Measurements from ENCODE around the gene DPH7. TPM values are rescaled to one million over a fixed set of nuclear protein-coding genes. Genes with fewer than 3 reads are reported as not detected.
"Not testable (repeated sequence)": the region's sequence is repeated elsewhere in the genome, so short reads cannot be mapped to it uniquely, and the experiment has no call there.

Gene DPH7
- polyA plus RNA-seq, 4 donors, result 35.4 to 48.2 (median 45.3) TPM

DNA sequence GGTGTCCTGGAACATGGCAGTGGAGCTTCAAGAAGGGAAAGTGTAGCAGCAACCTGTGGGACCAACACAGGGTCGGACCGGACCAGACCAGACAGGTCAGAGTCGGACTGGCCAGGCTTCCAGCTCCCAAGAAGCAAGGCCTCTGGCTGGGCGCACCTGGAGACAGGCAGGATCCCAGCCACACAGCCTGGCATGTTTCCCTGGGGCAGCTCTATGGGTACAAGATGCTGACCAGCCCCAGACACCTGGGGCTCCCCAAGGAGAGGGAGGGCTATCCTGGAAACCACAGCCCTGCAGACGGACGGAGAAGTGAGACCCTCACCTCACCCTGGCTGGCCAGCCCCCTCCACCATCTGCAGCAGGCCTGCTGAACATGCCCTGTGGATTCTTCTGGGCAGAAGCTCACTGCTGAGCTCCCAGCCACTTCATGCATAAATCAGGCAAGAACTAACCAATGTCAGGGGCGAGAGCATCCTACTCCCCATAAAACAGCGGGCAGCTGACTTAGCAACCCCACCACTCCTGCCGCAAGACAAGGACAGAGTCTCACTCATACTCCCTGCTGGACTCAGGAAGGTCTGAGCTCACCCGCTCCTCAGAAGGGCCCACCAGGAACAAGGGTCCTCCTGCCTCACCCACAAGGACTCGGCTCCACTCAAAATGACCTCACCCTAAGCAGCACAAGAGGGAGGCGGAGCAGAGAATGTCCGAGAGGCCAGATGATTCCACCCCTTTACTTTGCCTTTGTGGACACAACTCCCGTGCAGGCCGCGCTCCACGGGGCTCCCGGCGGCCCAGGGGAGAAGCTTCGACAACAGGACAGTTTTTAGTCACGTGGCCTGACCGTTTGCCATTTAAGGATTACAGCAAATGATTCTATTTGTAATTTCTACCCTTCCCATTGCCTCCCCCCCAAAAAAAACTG lies 2.9 kb upstream of the DPH7 start:
- no peak for DNase-seq (ENCODE audit: low read depth in 4 of 4, low spot score in 3 of 4)

- no peak for DNase-seq (ENCODE audit: low read depth in 4 of 4, low spot score in 3 of 4)
Observed at GRCh38 chr9:137580954-137581322, 2.2 kb upstream of the DPH7 start.

- no peak for DNase-seq (ENCODE audit: low read depth in 4 of 4, low spot score in 3 of 4)
Observed at GRCh38 chr9:137580209-137580953, 1.7 kb upstream of the DPH7 start.

DNA sequence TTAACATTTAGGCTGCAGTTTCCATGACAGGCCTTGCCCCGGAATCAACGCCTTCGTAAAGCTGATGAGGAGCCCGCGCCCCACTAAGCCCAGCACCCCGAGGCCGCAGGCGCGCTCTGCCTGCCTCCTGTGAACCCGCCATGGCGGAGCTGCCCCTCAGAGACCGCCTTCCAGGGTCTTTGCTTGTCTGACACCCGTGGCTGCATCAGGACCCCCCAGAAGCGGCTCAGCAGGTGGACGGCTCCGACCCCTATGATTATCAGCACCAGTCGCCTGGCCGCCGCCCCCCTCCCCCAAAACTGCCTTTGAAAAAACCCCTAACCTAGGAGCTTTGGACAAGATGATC lies 507 bp upstream of the DPH7 start:
- no peak for DNase-seq (ENCODE audit: low read depth in 4 of 4, low spot score in 3 of 4)

DNA sequence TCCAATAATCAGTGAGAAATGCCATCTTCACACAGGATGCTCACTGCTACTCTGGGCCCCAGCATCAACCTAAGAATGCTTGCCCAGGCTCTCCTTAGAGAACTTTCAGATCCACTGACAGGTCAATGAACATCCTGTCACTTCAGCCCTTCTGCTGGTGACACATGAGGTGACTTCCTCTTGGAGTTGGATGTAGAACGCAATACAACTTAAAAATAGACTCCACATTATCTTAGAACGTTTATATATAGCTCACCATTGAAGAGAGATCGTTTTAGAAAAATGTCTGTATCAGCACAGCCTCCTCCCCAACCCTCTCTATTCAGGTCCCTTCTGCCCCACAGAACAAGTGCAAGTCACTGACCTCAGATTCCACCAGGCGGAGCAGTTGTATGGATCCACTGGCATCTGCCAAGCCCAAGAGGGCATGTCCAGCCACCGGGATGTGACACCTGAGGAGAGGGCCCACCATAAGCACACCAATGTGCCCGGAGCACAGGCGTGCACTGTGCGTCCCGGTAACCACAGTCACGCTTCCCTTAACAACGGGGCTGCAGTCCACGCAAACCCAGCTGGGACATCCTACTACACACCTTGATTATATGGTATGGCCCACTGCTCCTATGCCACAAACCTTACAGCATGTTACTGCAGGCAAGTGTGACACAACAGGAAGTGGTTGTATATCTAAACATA lies 2.9 kb downstream of the DPH7 start:
- no peak for DNase-seq (ENCODE audit: low read depth in 4 of 4, low spot score in 3 of 4)

DNA sequence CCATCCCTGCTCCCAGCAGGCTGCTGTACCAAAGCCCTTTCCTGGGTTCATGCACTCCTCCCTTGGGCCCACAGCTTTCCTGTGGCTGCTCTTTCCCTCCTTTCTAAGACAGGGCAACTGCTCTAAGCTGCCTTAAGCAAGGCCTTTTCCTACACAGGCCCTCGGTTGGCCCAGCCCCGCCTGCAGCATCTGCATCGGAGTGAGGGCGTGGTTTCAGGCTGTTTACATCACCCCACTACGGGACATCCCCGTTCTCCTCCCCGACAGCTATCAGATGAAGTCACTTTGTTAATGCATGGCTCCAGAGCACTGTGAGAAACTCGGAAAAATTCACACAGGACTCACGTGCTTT lies 3.4 kb downstream of the DPH7 start:
- no peak for DNase-seq (ENCODE audit: low read depth in 4 of 4, low spot score in 3 of 4)

- DNase-seq (ENCODE audit: low read depth in 4 of 4, low spot score in 3 of 4), result no peak
Observed at GRCh38 chr9:137574192-137574591, 4.5 kb downstream of the DPH7 start.

DNA sequence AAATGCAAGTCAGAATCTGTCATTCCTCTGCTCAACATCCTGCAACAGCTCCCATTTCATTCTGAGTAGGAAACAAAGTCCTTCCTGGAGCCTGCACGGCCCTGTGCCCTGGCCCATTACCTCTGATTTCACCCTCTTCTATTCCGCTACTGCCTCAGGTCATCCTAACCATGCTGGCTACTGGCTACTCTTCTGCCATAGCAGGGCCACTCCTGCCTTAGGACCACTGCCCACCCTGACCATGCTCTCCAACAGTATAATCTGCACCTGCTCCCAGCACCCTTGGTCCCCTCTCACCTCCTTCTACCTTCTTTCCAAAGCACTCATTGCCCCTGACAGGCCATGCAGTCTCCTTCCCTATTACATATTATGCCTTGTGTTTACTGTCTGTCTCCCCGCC lies 8.2 kb downstream of the DPH7 start:
- no peak for DNase-seq (ENCODE audit: low read depth in 4 of 4, low spot score in 3 of 4)

DNA sequence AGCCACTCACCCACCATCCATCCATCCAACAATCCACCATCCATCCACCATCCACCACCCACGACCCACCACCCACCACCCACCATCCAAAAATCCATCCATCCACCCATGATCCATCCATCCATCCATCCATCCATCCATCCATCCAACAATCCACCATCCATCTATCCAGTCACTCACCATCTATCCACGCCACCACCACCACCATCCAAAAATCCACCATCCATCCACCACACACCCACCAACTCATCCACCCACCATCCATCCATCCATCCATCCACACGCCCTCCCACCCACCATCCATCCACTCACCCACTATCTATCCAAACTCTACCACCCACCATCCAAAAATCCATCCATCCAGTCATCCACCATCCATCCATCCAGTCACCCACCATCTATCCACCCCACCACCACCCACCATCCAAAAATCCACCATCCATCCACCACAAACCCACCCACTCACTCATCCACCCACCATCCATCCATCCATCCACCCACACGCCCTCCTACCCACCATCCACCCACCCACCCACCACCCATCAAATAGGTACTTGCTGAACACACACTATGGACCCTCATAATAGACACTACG lies 9.0 kb downstream of the DPH7 start:
- no peak for DNase-seq (ENCODE audit: low read depth in 4 of 4, low spot score in 3 of 4)

- DNase-seq (ENCODE audit: low read depth in 4 of 4, low spot score in 3 of 4), result not testable (repeated sequence)
Observed at GRCh38 chr9:137568445-137568844, 10.3 kb downstream of the DPH7 start.

DNA sequence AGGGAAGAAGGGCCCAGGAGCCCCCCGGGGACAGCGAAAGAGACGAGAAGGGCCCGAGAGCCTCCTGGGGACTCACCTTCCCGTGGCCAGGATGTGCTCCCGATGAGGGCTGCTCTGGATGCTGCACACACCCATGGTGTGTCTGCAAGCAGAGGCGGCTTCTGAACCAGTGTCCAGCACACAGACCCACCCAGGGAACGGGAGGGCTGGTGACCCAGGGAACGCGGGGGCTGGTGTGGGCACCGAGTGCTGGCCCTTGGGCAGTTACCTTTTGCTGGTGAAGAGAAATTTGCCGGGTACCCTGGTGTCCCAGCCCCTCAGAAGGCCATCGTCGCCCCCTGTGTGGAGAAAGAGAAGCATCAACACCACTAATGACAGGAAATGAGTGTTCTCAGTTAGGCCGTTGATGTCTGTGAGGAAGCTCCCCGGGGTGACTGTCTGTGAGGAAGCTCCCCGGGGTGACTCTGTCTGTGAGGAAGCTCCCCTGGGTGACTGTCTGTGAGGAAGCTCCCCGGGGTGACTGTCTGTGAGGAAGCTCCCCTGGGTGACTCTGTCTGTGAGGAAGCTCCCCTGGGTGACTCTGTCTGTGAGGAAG lies 13.8 kb downstream of the DPH7 start:
- no peak for DNase-seq (ENCODE audit: low read depth in 4 of 4, low spot score in 3 of 4)

GRCh38 chr9:137564134-137564533 lies 14.6 kb downstream of the DPH7 start:
- no peak for DNase-seq (ENCODE audit: low read depth in 4 of 4, low spot score in 3 of 4)

DNA sequence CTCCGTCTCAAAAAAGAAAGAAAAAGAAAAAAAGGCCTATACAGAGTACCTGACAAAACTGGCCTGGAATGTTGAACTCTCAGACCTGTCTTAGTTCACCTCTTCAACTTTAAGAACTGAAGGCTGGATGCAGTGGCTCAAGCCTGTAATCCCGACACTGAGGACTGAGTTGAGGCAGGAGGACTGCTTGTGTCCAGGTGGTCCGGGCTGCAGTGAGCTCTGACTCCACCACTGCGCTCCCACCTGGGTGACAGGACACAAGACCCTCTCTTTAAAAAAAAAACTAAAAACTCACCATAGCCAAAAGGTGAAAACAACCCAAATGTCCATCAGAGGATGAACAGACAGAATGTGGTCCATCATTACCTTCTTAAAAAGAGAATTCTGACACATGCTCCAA lies 20.6 kb downstream of the DPH7 start:
- no peak for DNase-seq (ENCODE audit: low read depth in 4 of 4, low spot score in 3 of 4)

DNA sequence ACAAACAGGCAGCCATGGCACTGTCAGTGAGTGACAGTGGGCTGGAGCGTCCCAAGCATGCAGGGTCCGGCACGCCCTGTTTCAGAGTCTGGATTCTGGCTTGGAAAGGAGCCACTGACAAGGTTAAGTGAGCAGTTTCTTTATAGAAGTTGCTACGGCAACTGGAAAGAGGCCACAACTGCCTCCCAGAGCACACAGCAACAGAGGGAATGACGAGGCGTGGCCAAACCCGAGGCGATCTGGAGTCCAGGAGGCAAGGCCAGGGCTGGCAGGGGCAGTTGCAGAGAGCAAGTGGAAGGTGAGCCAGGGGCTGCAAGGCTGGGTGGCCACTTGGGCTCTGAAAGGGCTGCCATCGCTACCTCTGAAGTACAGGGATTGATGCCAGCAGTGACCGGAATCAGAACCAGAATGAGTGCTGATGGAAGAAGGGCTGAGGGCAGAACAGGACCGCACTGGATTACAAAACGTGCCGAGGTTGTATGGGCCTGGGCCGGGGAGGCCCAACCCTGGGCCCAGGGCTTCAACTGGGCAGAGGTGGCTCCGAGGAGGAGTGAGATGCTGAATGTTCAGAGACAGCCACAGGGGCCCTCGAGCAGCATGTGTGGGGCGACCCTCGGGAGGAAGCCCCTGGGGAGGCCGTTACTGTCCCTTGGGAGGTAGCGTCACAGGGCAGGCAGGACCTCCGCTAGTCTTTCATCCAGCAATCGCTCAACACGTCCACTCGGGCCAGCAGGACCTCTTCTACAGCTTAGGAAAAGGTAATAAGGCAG lies 22.5 kb downstream of the DPH7 start:
- DNase-seq (ENCODE audit: low read depth in 4 of 4, low spot score in 3 of 4), result no peak

DNA sequence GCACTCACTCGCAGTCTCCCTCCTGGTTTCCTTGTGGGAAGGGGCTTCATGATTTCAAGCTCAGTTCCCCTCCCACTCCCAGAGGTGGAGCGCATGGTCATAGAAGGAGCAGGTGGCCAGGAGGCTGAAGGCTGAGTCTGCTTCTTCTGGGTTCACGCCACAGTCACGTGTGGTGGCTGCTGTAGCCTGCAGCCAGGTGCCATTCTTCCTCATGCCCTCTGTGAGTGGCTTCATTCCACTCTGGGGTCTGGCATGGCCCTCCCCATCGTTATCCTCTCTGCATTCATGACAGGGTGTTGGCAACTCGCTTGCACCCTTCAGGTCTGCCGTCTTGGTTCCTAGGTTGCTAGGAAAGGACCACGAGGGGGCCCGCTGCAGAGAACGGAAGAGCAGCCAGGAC lies 23.5 kb downstream of the DPH7 start:
- DNase-seq (ENCODE audit: low read depth in 4 of 4, low spot score in 3 of 4), result no peak

DNA sequence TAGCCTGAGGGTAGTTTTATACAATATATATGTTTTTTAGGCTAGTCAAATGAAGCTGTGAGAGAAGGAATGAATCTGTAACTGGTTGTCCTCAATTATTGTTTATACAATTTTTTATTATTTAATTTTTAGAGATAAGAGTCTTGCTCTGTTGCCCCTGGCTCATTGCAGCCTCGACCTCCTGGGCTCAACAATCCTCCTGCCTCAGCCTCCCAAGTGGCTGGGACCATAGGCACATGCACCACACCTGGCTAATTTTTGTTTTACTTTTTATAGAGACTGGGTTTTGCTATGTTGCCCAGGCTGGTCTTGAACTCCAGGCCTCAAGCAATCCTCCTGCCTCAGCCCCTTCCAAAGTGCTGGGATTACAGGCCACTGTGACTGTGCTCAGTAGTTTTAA lies 24.4 kb downstream of the DPH7 start:
- DNase-seq (ENCODE audit: low read depth in 4 of 4, low spot score in 3 of 4), result no peak

DNA sequence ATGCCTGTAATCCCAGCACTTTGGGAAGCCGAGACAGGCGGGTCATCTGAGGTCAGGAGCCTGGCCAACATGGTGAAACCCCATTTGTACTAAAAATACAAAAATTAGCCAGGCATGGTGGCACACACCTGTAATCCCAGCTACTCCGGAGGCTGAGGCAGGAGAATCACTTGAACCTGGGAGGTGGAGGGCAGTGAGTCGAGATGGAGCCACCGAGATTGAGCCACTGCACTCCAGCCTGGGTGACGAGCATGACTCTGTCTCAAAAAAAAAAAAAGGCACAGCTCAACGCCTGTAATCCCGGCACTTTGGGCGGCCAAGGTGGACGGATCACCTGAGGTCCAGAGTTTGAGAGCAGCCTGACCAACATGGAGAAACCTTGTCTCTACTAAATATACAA lies 25.1 kb downstream of the DPH7 start:
- not testable (repeated sequence) for DNase-seq (ENCODE audit: low read depth in 4 of 4, low spot score in 3 of 4)

- peak in 1 of 4 donors; percentile 35 for DNase-seq (ENCODE audit: low read depth in 4 of 4, low spot score in 3 of 4)
Observed at GRCh38 chr9:137552022-137552768, 26.5 kb downstream of the DPH7 start.
